HG03108 (cell line): ENCODE results near the gene MYO1H.

Source experiments
- ATAC-seq: cut with Tn5 transposase; IDR thresholded peaks from one replicate; pipeline ENCODE4 v1.9.1; 2021; ENCODE audit warnings: moderate library complexity; ENCODE audit not compliant: unreplicated experiment

The MYO1H gene

DNA sequence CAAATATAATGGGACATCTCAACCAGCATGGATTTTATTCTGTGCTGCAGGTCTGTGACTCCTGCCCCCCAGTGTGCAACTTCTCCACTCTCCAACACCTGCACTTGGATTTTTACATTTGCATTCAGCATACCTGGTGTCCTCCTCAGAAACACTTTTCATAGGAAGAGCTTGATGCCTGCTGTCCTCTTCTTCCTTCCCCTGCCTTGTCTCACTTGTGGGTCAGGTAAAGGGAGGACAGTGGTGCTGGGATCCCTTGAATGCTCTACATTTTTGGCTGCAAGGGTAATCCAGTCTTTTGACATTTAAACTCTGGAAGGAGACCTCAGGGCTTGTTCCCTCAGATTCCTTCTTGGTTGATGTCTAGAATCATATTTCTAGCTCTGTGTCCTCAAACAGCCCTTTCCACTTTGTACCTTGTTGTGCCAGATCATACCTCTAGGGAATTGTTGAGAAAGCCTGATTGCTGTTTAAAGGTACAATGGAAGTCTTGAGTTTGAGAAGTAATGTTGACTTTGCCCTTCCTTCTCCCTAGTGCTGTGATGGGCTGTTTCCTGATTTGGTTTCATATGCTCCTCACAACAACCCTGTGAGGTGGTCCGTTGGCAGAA lies 142.4 kb downstream of the MYO1H start:
- ATAC-seq: no peak

DNA sequence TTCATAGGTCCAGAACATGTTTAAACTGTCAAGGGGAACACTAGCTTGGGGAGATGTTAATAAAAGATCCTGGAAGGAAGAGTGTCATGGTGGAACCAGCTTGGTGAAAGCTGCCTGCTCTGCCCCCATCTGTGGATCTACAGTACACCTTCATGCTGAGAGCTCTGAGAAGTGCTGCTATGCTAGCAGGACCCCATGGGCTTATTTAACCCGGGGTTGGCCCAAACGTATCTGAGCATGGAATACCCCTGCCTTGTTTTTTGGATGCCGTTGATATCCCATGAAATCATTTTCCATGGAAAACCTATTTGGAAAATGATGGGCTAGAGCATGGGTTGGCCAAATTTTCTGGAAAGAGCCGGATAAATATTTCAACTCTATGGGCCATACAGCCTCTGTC lies 144.0 kb downstream of the MYO1H start:
- ATAC-seq: no peak

DNA sequence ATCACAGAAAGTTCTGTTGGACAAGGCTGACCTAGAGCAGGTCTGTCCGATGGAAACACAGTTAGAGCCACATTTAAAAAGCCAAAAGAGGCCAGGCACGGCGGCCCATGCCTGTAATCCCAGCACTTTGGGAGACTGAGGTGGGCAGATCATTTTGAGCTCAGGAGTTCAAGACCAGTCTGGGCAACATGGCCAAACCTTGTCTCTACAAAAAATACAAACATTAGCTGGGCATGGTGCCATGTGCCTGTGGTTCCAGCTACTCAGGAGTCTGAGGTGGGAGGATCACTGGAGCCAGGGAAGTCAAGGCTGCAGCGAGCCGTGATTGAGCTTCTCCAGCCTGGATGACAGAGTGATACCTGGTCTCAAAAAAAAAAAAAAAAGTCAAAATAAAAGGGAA lies 144.7 kb downstream of the MYO1H start:
- no peak for ATAC-seq

DNA sequence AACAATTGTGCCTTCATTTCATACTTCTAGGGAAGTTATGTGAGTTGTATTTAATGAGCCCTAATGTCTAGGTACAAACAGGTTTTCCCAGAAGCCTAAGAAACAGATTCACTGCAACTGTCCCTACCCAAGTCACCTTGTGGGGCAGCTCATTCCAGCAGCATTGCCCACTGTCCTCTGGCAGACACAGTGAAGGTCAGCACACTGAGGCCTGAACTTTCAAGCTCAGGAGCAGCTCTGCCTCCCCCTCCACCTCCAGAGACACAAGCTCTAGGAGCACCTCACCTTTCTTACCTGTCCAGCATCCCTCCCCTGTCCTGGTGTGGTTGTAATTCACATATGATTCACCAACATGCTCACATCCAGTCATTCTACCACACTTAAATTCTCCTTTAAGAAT lies 145.4 kb downstream of the MYO1H start:
- ATAC-seq: no peak

DNA sequence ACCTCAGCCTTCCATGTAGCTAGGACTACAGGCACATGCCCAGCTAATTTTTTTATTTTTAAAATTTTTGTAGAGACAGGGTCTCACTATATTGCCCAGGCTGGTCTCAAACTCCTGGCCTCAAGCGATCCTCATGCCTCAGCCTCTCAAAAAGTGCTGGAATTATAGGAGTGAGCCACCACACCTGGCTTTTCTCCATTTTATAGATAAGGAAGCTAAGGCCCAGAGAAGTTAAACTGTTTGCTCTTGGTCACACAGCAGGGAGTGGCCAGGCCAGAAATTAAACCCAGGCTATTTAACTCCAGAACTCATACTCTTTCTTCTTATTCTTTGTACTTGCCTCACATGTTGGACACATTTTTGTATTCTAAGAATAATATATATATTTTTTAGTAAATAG lies 146.2 kb downstream of the MYO1H start:
- ATAC-seq: no peak

DNA sequence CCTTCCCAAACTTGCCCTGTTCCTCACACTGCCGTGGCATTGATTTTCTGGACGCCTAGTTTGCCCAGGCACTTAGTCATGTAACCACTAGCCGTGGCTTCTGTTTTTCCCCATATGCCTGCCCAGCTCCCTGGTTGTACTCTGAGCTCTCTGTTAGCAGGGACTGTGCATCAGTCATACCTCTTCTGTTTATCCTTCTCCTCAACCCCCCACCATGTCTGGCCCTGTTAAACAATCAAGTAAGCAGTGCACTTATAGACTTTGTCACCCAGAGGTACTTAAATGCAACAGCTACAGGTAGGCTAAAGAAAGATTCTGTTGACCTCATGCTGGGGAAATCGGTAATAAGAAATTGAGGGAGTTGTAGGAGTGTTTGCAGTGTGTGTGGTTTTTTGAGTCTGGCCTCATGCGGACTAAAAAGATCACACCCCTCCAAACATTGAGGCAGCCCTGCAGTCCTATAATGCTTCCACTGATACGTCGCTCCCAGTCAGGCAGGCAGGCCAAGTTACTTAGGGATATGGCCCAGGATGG lies 146.7 kb downstream of the MYO1H start:
- no peak for ATAC-seq

DNA sequence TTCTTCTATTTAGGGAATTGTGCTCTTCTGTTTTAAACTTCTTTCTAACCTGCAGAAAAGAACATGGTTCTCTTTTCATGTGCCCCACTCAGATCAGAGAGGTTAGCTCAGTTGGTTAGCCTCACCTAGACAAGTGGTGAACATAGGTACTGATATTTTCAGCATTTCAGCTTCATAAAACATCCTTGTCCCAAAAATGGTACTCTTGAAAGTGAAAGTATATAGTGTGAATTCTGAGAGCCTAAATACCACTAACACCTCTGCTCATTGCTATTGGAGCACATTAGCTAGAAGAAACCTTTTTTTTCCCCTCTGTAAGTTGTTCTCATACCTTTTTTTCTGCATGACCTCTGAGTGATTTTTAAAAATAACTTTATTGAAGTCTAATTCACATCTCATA lies 147.3 kb downstream of the MYO1H start:
- ATAC-seq: no peak

DNA sequence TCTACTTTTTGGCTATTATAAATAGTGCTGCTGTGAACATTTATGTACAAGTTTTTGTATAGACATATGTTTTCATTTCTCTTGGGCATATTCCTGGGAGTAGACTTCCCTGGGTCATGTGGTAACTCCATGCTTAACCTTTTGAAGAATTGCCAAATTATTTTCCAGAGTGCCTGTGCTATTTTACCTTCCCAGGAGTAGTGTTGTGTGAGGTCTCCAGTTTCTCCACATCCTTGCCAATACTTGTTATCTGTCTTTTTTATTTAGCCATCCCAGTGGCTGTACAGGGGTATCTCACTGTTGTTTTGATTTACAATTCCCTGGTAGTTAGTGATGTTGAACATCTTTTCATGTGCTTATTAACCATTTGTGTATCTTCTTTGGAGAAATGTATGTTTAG lies 148.6 kb downstream of the MYO1H start:
- no peak for ATAC-seq

DNA sequence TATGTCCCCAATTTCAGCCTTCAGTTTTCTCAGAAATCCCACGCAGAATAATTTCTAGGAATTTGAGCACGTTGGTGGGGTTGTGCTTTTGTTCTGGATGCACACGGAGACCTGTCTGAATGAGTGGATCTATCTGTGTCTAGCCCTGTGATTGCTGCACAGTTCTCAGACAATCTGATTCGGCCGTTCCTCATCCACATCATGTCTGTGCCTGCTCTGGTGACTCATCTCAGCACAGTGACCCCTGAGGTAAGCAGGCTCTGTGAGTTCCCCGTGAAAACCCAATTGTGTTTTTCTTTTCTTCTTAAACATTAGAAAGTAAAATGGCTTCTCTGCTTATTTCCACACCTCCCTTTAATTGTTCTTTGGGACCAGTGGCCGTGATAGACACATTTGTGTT lies 150.0 kb downstream of the MYO1H start:
- no peak for ATAC-seq
